ACC112 (cell line): Measurements from ENCODE around the gene TCF3.
A peak's percentile ranks its signal among the peaks of the same experiment; 100 is the strongest.

Experiments
- H2AFZ ChIP-seq: fragments of 200-600 bp; sonication (generic); one replicate; pipeline ENCODE4 v1.6.0; 2017; ENCODE audit warnings: antibody characterized with exemption, low read length; ENCODE audit not compliant: unreplicated experiment
- H3K27ac ChIP-seq: fragments of 200-600 bp; sonication (generic); 2 replicates; pipeline ENCODE4 v1.5.1; 2014; ENCODE audit warnings: low read depth, mild to moderate bottlenecking, antibody characterized with exemption, low read length, moderate library complexity
- H3K27me3 ChIP-seq: fragments of 200-600 bp; sonication (generic); 2 replicates; pipeline ENCODE4 v1.6.1; 2014; ENCODE audit warnings: mild to moderate bottlenecking, antibody characterized with exemption, low read length, moderate library complexity, mixed read lengths; ENCODE audit not compliant: insufficient read depth
- H3K36me3 ChIP-seq: fragments of 200-600 bp; sonication (generic); 2 replicates; pipeline ENCODE4 v1.6.1; 2016; ENCODE audit warnings: mild to moderate bottlenecking, antibody characterized with exemption, low read length, moderate library complexity, mixed read lengths; ENCODE audit not compliant: insufficient read depth
- H3K4me1 ChIP-seq: fragments of 200-600 bp; sonication (generic); one replicate; pipeline ENCODE4 v1.6.1; 2016; ENCODE audit warnings: low read length, mixed read lengths; ENCODE audit not compliant: insufficient read depth, unreplicated experiment, control insufficient read depth
- H3K4me3 ChIP-seq: fragments of 200-600 bp; sonication (generic); 2 replicates; pipeline ENCODE4 v1.5.1; 2014; ENCODE audit warnings: mild to moderate bottlenecking, low read depth, low read length
- H3K79me2 ChIP-seq: fragments of 200-600 bp; sonication (generic); one replicate; pipeline ENCODE4 v1.6.0; 2016; ENCODE audit warnings: low read length; ENCODE audit not compliant: control insufficient read depth, unreplicated experiment, insufficient read depth

TCF3 gene

GRCh38 chr19:1609680-1610474, 42.5 kb downstream of the TCF3 start:
- Histone ChIP-seq H3K4me3 (no peak overlapping the region), H3K27me3 (no peaks in the 10 kb centered on the region), H3K27ac (no peak overlapping the region), H2AFZ (no peak overlapping the region), H3K36me3 (no peaks in the 10 kb centered on the region), H3K4me1 (no peaks in the 10 kb centered on the region), H3K79me2 (peaks cover 4% of the 10 kb centered on the region)

- Histone ChIP-seq H3K4me1 (no peaks in the 10 kb centered on the region), H3K36me3 (no peaks in the 10 kb centered on the region), H3K27me3 (no peaks in the 10 kb centered on the region), H3K79me2 (peaks cover 12% of the 10 kb centered on the region), H3K4me3 (no peak overlapping the region), H2AFZ (no peak overlapping the region), H3K27ac (no peak overlapping the region)
Measured at GRCh38 chr19:1609103-1609396, 43.4 kb downstream of the TCF3 start.

- Histone ChIP-seq H2AFZ (no peak overlapping the region), H3K27me3 (no peaks in the 10 kb centered on the region), H3K4me3 (no peak overlapping the region), H3K4me1 (no peaks in the 10 kb centered on the region), H3K36me3 (no peaks in the 10 kb centered on the region), H3K79me2 (peaks cover 17% of the 10 kb centered on the region), H3K27ac (no peak overlapping the region)
Measured at GRCh38 chr19:1608359-1609102, 43.9 kb downstream of the TCF3 start.

GRCh38 chr19:1606138-1606651, 46.2 kb downstream of the TCF3 start:
- Histone ChIP-seq H2AFZ (no peak overlapping the region), H3K27me3 (no peaks in the 10 kb centered on the region), H3K36me3 (no peaks in the 10 kb centered on the region), H3K4me3 (peak overlapping the region; percentile 79), H3K79me2 (peaks cover 29% of the 10 kb centered on the region), H3K27ac (no peak overlapping the region), H3K4me1 (no peaks in the 10 kb centered on the region)

- H3K27ac ChIP-seq = peak within 1 kb of the TSS; percentile 65
- H2AFZ ChIP-seq = peak within 1 kb of the TSS; percentile 90
- H3K4me1 ChIP-seq = no peaks in the 10 kb centered on the region
- H3K27me3 ChIP-seq = no peaks in the 10 kb centered on the region
- H3K79me2 ChIP-seq = peaks cover 34% of the 10 kb centered on the region
- peak within 1 kb of the TSS; percentile 89 for H3K4me3 ChIP-seq
- H3K36me3 ChIP-seq = no peaks in the 10 kb centered on the region
Measured at GRCh38 chr19:1605236-1606137, 46.9 kb downstream of the TCF3 start, which contains the start of gene UQCR11. Gene UQCR11 (minus strand): TSS chr19:1605462. CDS start chr19:1605409, 53 bp downstream.

GRCh38 chr19:1602091-1602707, 50.2 kb downstream of the TCF3 start:
- H3K27me3 ChIP-seq = no peaks in the 10 kb centered on the region
- peaks cover 37% of the 10 kb centered on the region for H3K79me2 ChIP-seq
- H3K27ac ChIP-seq = no peak overlapping the region
- H3K36me3 ChIP-seq = no peaks in the 10 kb centered on the region
- no peak overlapping the region for H3K4me3 ChIP-seq
- H3K4me1 ChIP-seq = no peaks in the 10 kb centered on the region
- H2AFZ ChIP-seq = no peak overlapping the region

GRCh38 chr19:1601613-1602064, 50.8 kb downstream of the TCF3 start:
- Histone ChIP-seq H3K36me3 (no peaks in the 10 kb centered on the region), H3K27me3 (no peaks in the 10 kb centered on the region), H3K4me1 (no peaks in the 10 kb centered on the region), H2AFZ (no peak overlapping the region), H3K4me3 (no peak overlapping the region), H3K27ac (no peak overlapping the region), H3K79me2 (peaks cover 37% of the 10 kb centered on the region)

GRCh38 chr19:1599460-1599846, 53.0 kb downstream of the TCF3 start:
- Histone ChIP-seq H3K27ac (no peak overlapping the region), H3K79me2 (peaks cover 29% of the 10 kb centered on the region)

GRCh38 chr19:1598777-1599459, 53.5 kb downstream of the TCF3 start:
- H3K27ac ChIP-seq = no peak overlapping the region
- H2AFZ ChIP-seq = no peak overlapping the region
- peaks cover 23% of the 10 kb centered on the region for H3K79me2 ChIP-seq
- no peak overlapping the region for H3K4me3 ChIP-seq
- H3K27me3 ChIP-seq = no peaks in the 10 kb centered on the region
- no peaks in the 10 kb centered on the region for H3K4me1 ChIP-seq
- no peaks in the 10 kb centered on the region for H3K36me3 ChIP-seq

More at GRCh38 chr19:1599460-1599846, 53.0 kb downstream of the TCF3 start:
- Histone ChIP-seq H2AFZ (no peak overlapping the region), H3K4me1 (no peaks in the 10 kb centered on the region), H3K36me3 (no peaks in the 10 kb centered on the region), H3K4me3 (no peak overlapping the region), H3K27me3 (no peaks in the 10 kb centered on the region)

- H3K4me1 ChIP-seq = peaks cover 12% of the 10 kb centered on the region
- peak overlapping the region; percentile 70; the same call in 1 of the 2 replicates for H3K4me3 ChIP-seq
- H3K79me2 ChIP-seq = peaks cover 29% of the 10 kb centered on the region
- no peaks in the 10 kb centered on the region for H3K27me3 ChIP-seq
- H2AFZ ChIP-seq = no peak overlapping the region
- H3K27ac ChIP-seq = no peak overlapping the region
- H3K36me3 ChIP-seq = no peaks in the 10 kb centered on the region
Measured at GRCh38 chr19:1593501-1593772, 59.0 kb downstream of the TCF3 start.
